IMR-90 (cell line): ENCODE data around the gene AGFG1. TPM values are rescaled to one million over a fixed set of nuclear protein-coding genes. Genes with fewer than 3 reads are reported as not detected.

Experiments
- ATAC-seq: fragments of 200-7000 bp; cut with Tn5 transposase; 2 replicates; pipeline ENCODE4 v1.9.1; 2020; ENCODE audit warnings: low read depth, mild to moderate bottlenecking, moderate library complexity
- BruUV-seq: library from RNA; stranded (reverse); fragments of 400-500 nt; replicated peaks from 2 replicates; lab custom pipeline; 2021; lab: Mats Ljungman, UMichigan
- CTCF ChIA-PET: fragments of 300-600 bp; formaldehyde crosslinking; extraction: SDS; loops from one replicate; lab custom pipeline; 2021; ENCODE audit warnings: antibody characterized with exemption; lab: Yijun Ruan, JAX
- POLR2A ChIA-PET: fragments of 300-600 bp; sonication (Branson Sonifier 250); formaldehyde crosslinking; loops from one replicate; lab custom pipeline; 2022; ENCODE audit warnings: antibody characterized with exemption; ENCODE audit not compliant: unreplicated experiment; lab: Charles Lee
- DNase-seq: peaks from one replicate; pipeline ENCODE4 v3.0.0; 2013
- H2AFZ ChIP-seq: replicated peaks from 2 replicates; pipeline ENCODE3; 2013; ENCODE audit warnings: low read length, mild to moderate bottlenecking; ENCODE audit not compliant: poor library complexity
- H2AK5ac ChIP-seq: 2 replicates; pipeline ENCODE4 v1.6.1; 2013; ENCODE audit warnings: low read depth, low read length, inconsistent platforms
- H2AK9ac ChIP-seq: replicated peaks from 2 replicates; pipeline ENCODE3; 2013; ENCODE audit warnings: mild to moderate bottlenecking, low read depth, low read length, moderate library complexity; ENCODE audit not compliant: poor library complexity
- H2BK120ac ChIP-seq: 2 replicates; pipeline ENCODE4 v1.6.1; 2013; ENCODE audit warnings: low read depth, low read length, inconsistent platforms
- H2BK15ac ChIP-seq: 3 replicates; pipeline ENCODE4 v1.6.1; 2013; ENCODE audit warnings: low read depth, low read length, inconsistent platforms
- H2BK20ac ChIP-seq: 2 replicates; pipeline ENCODE4 v1.6.1; 2013; ENCODE audit warnings: low read depth, mild to moderate bottlenecking, inconsistent platforms, low read length, moderate library complexity
- H2BK5ac ChIP-seq: 2 replicates; pipeline ENCODE4 v1.6.1; 2013; ENCODE audit warnings: mild to moderate bottlenecking, low read depth, low read length, inconsistent platforms; ENCODE audit not compliant: poor library complexity, severe bottlenecking
- H3K14ac ChIP-seq: replicated peaks from 2 replicates; pipeline ENCODE4 v1.6.1; 2013; ENCODE audit warnings: low read depth, low read length, inconsistent platforms
- H3K18ac ChIP-seq: 2 replicates; pipeline ENCODE4 v1.6.1; 2013; ENCODE audit warnings: low read depth, low read length, control low read depth
- H3K23ac ChIP-seq: 2 replicates; pipeline ENCODE4 v1.6.1; 2013; ENCODE audit warnings: low read depth, low read length, inconsistent platforms
- H3K27ac ChIP-seq: 2 replicates; pipeline ENCODE4 v1.5.1; 2013; ENCODE audit warnings: mild to moderate bottlenecking, control low read depth, low read length; ENCODE audit not compliant: insufficient read depth
- H3K27me3 ChIP-seq: 2 replicates; pipeline ENCODE4 v1.6.1; 2013; ENCODE audit warnings: low read length; ENCODE audit not compliant: control insufficient read depth, insufficient read depth
- H3K36me3 ChIP-seq: 2 replicates; pipeline ENCODE4 v1.6.1; 2013; ENCODE audit warnings: low read length, mixed read lengths; ENCODE audit not compliant: control insufficient read depth, insufficient read depth
- H3K4ac ChIP-seq: 2 replicates; pipeline ENCODE4 v1.6.1; 2013; ENCODE audit warnings: low read depth, low read length, inconsistent platforms
- H3K4me1 ChIP-seq: 2 replicates; pipeline ENCODE4 v1.6.1; 2013; ENCODE audit warnings: low read length, mixed read lengths; ENCODE audit not compliant: control insufficient read depth, insufficient read depth
- H3K4me2 ChIP-seq: 2 replicates; pipeline ENCODE4 v1.6.1; 2013; ENCODE audit warnings: low read depth, mild to moderate bottlenecking, control low read depth, low read length, moderate library complexity
- H3K4me3 ChIP-seq: 2 replicates; pipeline ENCODE4 v1.5.1; 2013; ENCODE audit warnings: low read depth, mild to moderate bottlenecking, control low read depth, low read length, moderate library complexity; ENCODE audit not compliant: insufficient read depth
- H3K56ac ChIP-seq: 2 replicates; pipeline ENCODE4 v1.6.1; 2013; ENCODE audit warnings: low read length, inconsistent platforms; ENCODE audit not compliant: insufficient read depth; ENCODE audit errors: extremely low read depth
- H3K79me1 ChIP-seq, 2 experiments: 2 replicates each; pipeline ENCODE4 v1.6.1; 2013; ENCODE audit warnings: low read length in 2 of 2, inconsistent platforms in 1 of 2, low read depth in 1 of 2
- H3K9ac ChIP-seq: 2 replicates; pipeline ENCODE4 v1.6.1; 2013; ENCODE audit warnings: low read depth, low read length, control low read depth
- H3K9me1 ChIP-seq: 2 replicates; pipeline ENCODE4 v1.6.1; 2013; ENCODE audit warnings: low read length, inconsistent platforms; ENCODE audit not compliant: insufficient read depth
- H3K9me3 ChIP-seq: 2 replicates; pipeline ENCODE4 v1.6.1; 2013; ENCODE audit warnings: low read length; ENCODE audit not compliant: control insufficient read depth, insufficient read depth
- H4K20me1 ChIP-seq: 2 replicates; pipeline ENCODE4 v1.6.1; 2013; ENCODE audit warnings: low read length, inconsistent platforms; ENCODE audit not compliant: insufficient read depth
- H4K5ac ChIP-seq: 2 replicates; pipeline ENCODE4 v1.6.1; 2013; ENCODE audit warnings: mild to moderate bottlenecking, low read depth, low read length, control low read depth
- H4K8ac ChIP-seq, 2 experiments: 2 replicates each; pipeline ENCODE4 v1.6.1; 2013; ENCODE audit warnings: low read depth in 2 of 2, low read length in 2 of 2, control low read depth in 1 of 2, inconsistent platforms in 1 of 2
- H4K91ac ChIP-seq: 2 replicates; pipeline ENCODE4 v1.6.1; 2013; ENCODE audit warnings: low read depth, low read length, inconsistent platforms; ENCODE audit not compliant: insufficient read depth
- BHLHE40 ChIP-seq: fragments of 150-350 bp; IDR thresholded peaks from 2 replicates; pipeline ENCODE4 v1.6.1; 2016; ENCODE audit warnings: mild to moderate bottlenecking, low read depth, low read length
- CEBPB ChIP-seq: IDR thresholded peaks from 2 replicates; pipeline ENCODE4 v1.6.1; 2012; ENCODE audit warnings: low read depth, low read length, improper control_type of control experiment
- CHD1 ChIP-seq: IDR thresholded peaks from 2 replicates; pipeline ENCODE4 v1.6.1; 2012; ENCODE audit warnings: low read depth, low read length, improper control_type of control experiment
- ELK1 ChIP-seq: fragments of 150-350 bp; IDR thresholded peaks from 2 replicates; pipeline ENCODE4 v1.6.1; 2016; ENCODE audit warnings: low read depth, mild to moderate bottlenecking, low read length, moderate library complexity, borderline replicate concordance
- FOS ChIP-seq: fragments of 150-350 bp; IDR thresholded peaks from 2 replicates; pipeline ENCODE4 v1.6.1; 2016; ENCODE audit warnings: low read depth, low read length
- MAFK ChIP-seq: IDR thresholded peaks from 2 replicates; pipeline ENCODE4 v1.6.1; 2012; ENCODE audit warnings: low read depth, low read length, improper control_type of control experiment
- MAZ ChIP-seq: IDR thresholded peaks from 2 replicates; pipeline ENCODE4 v1.6.1; 2012; ENCODE audit warnings: low read depth, mild to moderate bottlenecking, low read length, improper control_type of control experiment, moderate library complexity, borderline replicate concordance
- MXI1 ChIP-seq: IDR thresholded peaks from 2 replicates; pipeline ENCODE4 v1.6.1; 2012; ENCODE audit warnings: low read depth, mild to moderate bottlenecking, low read length, moderate library complexity, borderline replicate concordance
- NFE2L2 ChIP-seq: fragments of 150-350 bp; IDR thresholded peaks from 2 replicates; pipeline ENCODE4 v1.6.1; 2016; ENCODE audit warnings: low read depth, mild to moderate bottlenecking, low read length
- POLR2A ChIP-seq: IDR thresholded peaks from 2 replicates; pipeline ENCODE4 v1.6.1; 2012; ENCODE audit warnings: mild to moderate bottlenecking, low read depth, low read length
- RAD21 ChIP-seq: IDR thresholded peaks from 2 replicates; pipeline ENCODE4 v1.6.1; 2012; ENCODE audit warnings: low read length, improper control_type of control experiment
- RCOR1 ChIP-seq: IDR thresholded peaks from 2 replicates; pipeline ENCODE4 v1.6.1; 2012; ENCODE audit warnings: mild to moderate bottlenecking, low read length, improper control_type of control experiment; ENCODE audit not compliant: insufficient replicate concordance
- RFX5 ChIP-seq: IDR thresholded peaks from 2 replicates; pipeline ENCODE4 v1.8.0; 2012; ENCODE audit warnings: low read depth, mild to moderate bottlenecking, low read length, moderate library complexity
- SMC3 ChIP-seq: fragments of 150-350 bp; IDR thresholded peaks from 2 replicates; pipeline ENCODE4 v1.6.1; 2016; ENCODE audit warnings: low read depth, mild to moderate bottlenecking, antibody characterized with exemption, low read length, moderate library complexity
- USF2 ChIP-seq: fragments of 150-350 bp; IDR thresholded peaks from 2 replicates; pipeline ENCODE4 v1.6.1; 2017; ENCODE audit warnings: mild to moderate bottlenecking, antibody characterized with exemption, low read length, low read depth
- WGBS, 2 experiments: methylation state at CpG; one replicate each; pipeline versions ENCODE4 v1.1.5 to v1.1.7; 2013; ENCODE audit warnings: missing lambda C conversion rate in 2 of 2; ENCODE audit not compliant: insufficient read length in 1 of 2; ENCODE audit errors: extremely low coverage in 2 of 2; 5-methylcytosine and 5-hydroxymethylcytosine counted together
- dilution Hi-C: fragments of 300-500 bp; cut with HindIII; formaldehyde crosslinking; loops from one replicate; pipeline ENCODE4 v1.14.3; 2018; ENCODE audit warnings: low sequenced_read_pairs; ENCODE audit not compliant: unreplicated experiment
- in situ Hi-C: fragments of 300-500 bp; cut with MboI; formaldehyde crosslinking; loops from 3 replicates; pipeline ENCODE4 v1.14.3; 2019; ENCODE audit warnings: low sequenced_read_pairs, inconsistent platforms, mixed read lengths
- intact Hi-C: fragments of 100-400 bp; cut with micrococcal nuclease; formaldehyde crosslinking; loops from 2 replicates; pipeline ENCODE4 v1.10.0; 2022
- polyA plus RNA-seq, 3 experiments: library from polyadenylated mRNA; depleted of rRNA; stranded (reverse); fragments of >200 nt; gene quantifications; 2 replicates each; pipeline ENCODE4 v1.2.3, GENCODE V29; 2012; ENCODE audit warnings: low replicate concordance in 1 of 3
- total RNA-seq: library from RNA; depleted of rRNA; stranded (reverse); fragments of >200 nt; gene quantifications from 2 replicates; pipeline ENCODE4 v1.2.3, GENCODE V29; 2012
- TF ChIP-seq, protein P1 (sequence below): conservative IDR thresholded peaks from 2 replicates; pipeline ENCODE4 v1.5.1; 2012; ENCODE audit warnings: mild to moderate bottlenecking, low read depth, low read length, improper control_type of control experiment

The AGFG1 gene
- total and polyA plus RNA-seq, 2 of the 4 experiments (the other 2 are of a cell fraction): 58.4 to 126 TPM

DNA sequence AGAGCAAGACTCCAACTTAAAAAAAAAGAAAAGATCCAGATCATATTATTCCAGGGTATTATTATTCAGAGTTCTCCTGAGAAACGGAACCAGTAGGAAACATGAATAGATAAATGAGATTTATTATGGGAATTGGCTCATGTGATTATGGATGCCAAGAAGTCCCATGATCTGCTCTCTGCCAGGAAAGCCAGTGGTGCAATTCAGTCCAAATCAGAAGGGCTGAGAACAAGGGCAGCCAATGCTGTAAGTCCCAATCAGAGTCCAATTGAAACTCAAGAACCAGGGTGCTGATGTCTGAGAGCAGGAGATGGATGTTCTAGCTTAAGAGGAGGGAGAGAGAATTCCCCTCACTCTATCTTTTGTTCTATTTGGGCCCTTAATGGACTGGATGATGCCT lies 134.5 kb downstream of the AGFG1 start:
- Histone ChIP-seq H3K4ac (no peak overlapping the region), H3K18ac (no peak overlapping the region), H2AK9ac (no peak overlapping the region), H3K9me3 (no peaks in the 10 kb centered on the region), H3K9ac (no peak overlapping the region), H3K56ac (no peak overlapping the region), H3K36me3 (no peaks in the 10 kb centered on the region), H2AFZ (no peak overlapping the region), H3K14ac (no peak overlapping the region), H4K8ac (no peak overlapping the region), H2AK5ac (no peak overlapping the region), H2BK20ac (no peak overlapping the region), H3K27me3 (no peaks in the 10 kb centered on the region; the same call in 1 of the 2 replicates), H3K4me3 (no peak overlapping the region), H3K23ac (no peak overlapping the region), H3K4me2 (no peak overlapping the region), H3K9me1 (no peaks in the 10 kb centered on the region), H4K20me1 (no peaks in the 10 kb centered on the region), H2BK120ac (no peak overlapping the region), H3K4me1 (no peaks in the 10 kb centered on the region), H4K5ac (no peak overlapping the region), H2BK15ac (no peak overlapping the region), H3K79me1 (no peaks in the 10 kb centered on the region), H4K91ac (no peak overlapping the region), H2BK5ac (no peak overlapping the region), H3K27ac (no peak overlapping the region)
- intact Hi-C loops: no loop called here
- CTCF ChIA-PET: no interaction called here
- POLR2A ChIA-PET: no interaction called here
- no CpG with 5 or more reads among the region's 1 CpG for WGBS, 2 experiments
- dilution Hi-C loops: no loop called here
- TF ChIP-seq CHD1 (no peak), ELK1 (no peak), NFE2L2 (no peak), MXI1 (no peak), BHLHE40 (no peak), RCOR1 (no peak), SMC3 (no peak), USF2 (no peak), MAFK (no peak), RAD21 (no peak), CEBPB (no peak), MAZ (no peak), POLR2A (no peak), FOS (no peak), RFX5 (no peak)
- TF ChIP-seq, protein P1, sequence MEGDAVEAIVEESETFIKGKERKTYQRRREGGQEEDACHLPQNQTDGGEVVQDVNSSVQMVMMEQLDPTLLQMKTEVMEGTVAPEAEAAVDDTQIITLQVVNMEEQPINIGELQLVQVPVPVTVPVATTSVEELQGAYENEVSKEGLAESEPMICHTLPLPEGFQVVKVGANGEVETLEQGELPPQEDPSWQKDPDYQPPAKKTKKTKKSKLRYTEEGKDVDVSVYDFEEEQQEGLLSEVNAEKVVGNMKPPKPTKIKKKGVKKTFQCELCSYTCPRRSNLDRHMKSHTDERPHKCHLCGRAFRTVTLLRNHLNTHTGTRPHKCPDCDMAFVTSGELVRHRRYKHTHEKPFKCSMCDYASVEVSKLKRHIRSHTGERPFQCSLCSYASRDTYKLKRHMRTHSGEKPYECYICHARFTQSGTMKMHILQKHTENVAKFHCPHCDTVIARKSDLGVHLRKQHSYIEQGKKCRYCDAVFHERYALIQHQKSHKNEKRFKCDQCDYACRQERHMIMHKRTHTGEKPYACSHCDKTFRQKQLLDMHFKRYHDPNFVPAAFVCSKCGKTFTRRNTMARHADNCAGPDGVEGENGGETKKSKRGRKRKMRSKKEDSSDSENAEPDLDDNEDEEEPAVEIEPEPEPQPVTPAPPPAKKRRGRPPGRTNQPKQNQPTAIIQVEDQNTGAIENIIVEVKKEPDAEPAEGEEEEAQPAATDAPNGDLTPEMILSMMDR: no peak
- ATAC-seq: no peak
- BruUV-seq: no TSS peak
- DNase-seq: no peak
- in situ Hi-C loops: no loop called here
